ENCODE results near the gene ZNF749. TPM values are rescaled to one million over a fixed set of nuclear protein-coding genes. Genes with fewer than 3 reads are reported as not detected.

ZNF749 gene
- polyA plus RNA-seq, 1 of the 3 experiments (the other 2 are of a cell fraction): 14.9 TPM

DNA sequence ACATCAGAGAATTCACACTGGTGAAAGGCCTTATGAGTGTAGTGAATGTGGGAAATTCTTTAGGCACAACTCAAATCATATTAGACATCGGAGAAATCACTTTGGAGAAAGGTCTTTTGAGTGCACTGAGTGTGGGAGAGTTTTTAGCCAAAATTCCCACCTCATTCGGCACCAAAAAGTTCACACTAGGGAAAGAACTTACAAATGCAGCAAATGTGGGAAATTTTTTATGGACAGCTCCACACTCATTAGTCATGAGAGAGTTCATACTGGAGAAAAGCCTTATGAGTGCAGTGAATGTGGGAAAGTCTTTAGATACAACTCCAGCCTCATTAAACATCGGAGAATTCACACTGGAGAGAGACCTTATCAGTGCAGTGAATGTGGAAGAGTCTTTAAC is 14.1 kb upstream of the ZNF749 start:
- no peaks in the 10 kb centered on the region for H3K27me3 ChIP-seq (ENCODE audit: insufficient read depth)
- no peaks in the 10 kb centered on the region for H3K9me2 ChIP-seq
- no peaks in the 10 kb centered on the region for H4K20me1 ChIP-seq (ENCODE audit: insufficient read depth)
- no peak overlapping the region for H3K4me3 ChIP-seq (ENCODE audit: low read depth in 2 of 2, low read length in 1 of 2)
- H3K9me3 ChIP-seq: no peaks in the 10 kb centered on the region
- DNase-seq: no peak
- H3F3A ChIP-seq (replicated peaks; ENCODE audit: insufficient read depth): no peaks in the 10 kb centered on the region
- H3K4me2 ChIP-seq: no peak overlapping the region
- ChIA-PET POLR2A (no interaction called here), CTCF (no interaction called here)
- H3K79me2 ChIP-seq (ENCODE audit: insufficient read depth): peaks cover 4% of the 10 kb centered on the region; the same call in 1 of the 2 replicates
- H3K4me1 ChIP-seq (ENCODE audit: control insufficient read depth in 1 of 2, insufficient read depth in 2 of 2, low read depth in 1 of 2, low read length in 1 of 2): no peaks in the 10 kb centered on the region
- H3K27ac ChIP-seq (ENCODE audit: low read depth in 2 of 2, low read length in 1 of 2): no peak overlapping the region
- TF ChIP-seq, protein P1, sequence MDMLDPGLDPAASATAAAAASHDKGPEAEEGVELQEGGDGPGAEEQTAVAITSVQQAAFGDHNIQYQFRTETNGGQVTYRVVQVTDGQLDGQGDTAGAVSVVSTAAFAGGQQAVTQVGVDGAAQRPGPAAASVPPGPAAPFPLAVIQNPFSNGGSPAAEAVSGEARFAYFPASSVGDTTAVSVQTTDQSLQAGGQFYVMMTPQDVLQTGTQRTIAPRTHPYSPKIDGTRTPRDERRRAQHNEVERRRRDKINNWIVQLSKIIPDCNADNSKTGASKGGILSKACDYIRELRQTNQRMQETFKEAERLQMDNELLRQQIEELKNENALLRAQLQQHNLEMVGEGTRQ (IDR thresholded peaks at IDR 0.05; ENCODE audit: borderline replicate concordance, low read depth, low read length): no peak
- TF ChIP-seq RAD21 (IDR thresholded peaks at IDR 0.05; ENCODE audit: low read length) (no peak), POLR2AphosphoS5 (IDR thresholded peaks at IDR 0.05; ENCODE audit: low read depth, low read length) (no peak), RXRA (IDR thresholded peaks at IDR 0.05; ENCODE audit: borderline replicate concordance, low read depth) (no peak), RCOR1 (IDR thresholded peaks at IDR 0.05; ENCODE audit: low read length) (no peak), TCF12 (IDR thresholded peaks at IDR 0.05) (no peak), NFIC (IDR thresholded peaks at IDR 0.05; ENCODE audit: borderline replicate concordance) (no peak), GATA2 (CRISPR knock-in tag; IDR thresholded peaks at IDR 0.05) (no peak), FOXJ3 (CRISPR knock-in tag; IDR thresholded peaks at IDR 0.05) (no peak), JUND (IDR thresholded peaks at IDR 0.05) (no peak), SIN3A (IDR thresholded peaks at IDR 0.05; ENCODE audit: borderline replicate concordance, low read depth, low read length) (no peak), EP300 (IDR thresholded peaks at IDR 0.05; ENCODE audit: borderline replicate concordance in 1 of 2, low read depth in 1 of 2, low read length in 1 of 2) (no peak), MEF2A (IDR thresholded peaks at IDR 0.05; ENCODE audit: borderline replicate concordance, low read depth) (no peak), ELF1 (IDR thresholded peaks at IDR 0.05) (no peak), CHD2 (IDR thresholded peaks at IDR 0.05; ENCODE audit: low read length, partially characterized antibody) (no peak)
- TF ChIP-seq, protein P2, sequence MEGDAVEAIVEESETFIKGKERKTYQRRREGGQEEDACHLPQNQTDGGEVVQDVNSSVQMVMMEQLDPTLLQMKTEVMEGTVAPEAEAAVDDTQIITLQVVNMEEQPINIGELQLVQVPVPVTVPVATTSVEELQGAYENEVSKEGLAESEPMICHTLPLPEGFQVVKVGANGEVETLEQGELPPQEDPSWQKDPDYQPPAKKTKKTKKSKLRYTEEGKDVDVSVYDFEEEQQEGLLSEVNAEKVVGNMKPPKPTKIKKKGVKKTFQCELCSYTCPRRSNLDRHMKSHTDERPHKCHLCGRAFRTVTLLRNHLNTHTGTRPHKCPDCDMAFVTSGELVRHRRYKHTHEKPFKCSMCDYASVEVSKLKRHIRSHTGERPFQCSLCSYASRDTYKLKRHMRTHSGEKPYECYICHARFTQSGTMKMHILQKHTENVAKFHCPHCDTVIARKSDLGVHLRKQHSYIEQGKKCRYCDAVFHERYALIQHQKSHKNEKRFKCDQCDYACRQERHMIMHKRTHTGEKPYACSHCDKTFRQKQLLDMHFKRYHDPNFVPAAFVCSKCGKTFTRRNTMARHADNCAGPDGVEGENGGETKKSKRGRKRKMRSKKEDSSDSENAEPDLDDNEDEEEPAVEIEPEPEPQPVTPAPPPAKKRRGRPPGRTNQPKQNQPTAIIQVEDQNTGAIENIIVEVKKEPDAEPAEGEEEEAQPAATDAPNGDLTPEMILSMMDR (IDR thresholded peaks at IDR 0.05): no peak
- TF ChIP-seq, protein P3, sequence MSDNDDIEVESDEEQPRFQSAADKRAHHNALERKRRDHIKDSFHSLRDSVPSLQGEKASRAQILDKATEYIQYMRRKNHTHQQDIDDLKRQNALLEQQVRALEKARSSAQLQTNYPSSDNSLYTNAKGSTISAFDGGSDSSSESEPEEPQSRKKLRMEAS (IDR thresholded peaks at IDR 0.05; ENCODE audit: low read depth): no peak
- TF ChIP-seq, protein P4, sequence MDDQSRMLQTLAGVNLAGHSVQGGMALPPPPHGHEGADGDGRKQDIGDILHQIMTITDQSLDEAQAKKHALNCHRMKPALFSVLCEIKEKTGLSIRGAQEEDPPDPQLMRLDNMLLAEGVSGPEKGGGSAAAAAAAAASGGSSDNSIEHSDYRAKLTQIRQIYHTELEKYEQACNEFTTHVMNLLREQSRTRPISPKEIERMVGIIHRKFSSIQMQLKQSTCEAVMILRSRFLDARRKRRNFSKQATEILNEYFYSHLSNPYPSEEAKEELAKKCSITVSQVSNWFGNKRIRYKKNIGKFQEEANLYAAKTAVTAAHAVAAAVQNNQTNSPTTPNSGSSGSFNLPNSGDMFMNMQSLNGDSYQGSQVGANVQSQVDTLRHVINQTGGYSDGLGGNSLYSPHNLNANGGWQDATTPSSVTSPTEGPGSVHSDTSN (IDR thresholded peaks at IDR 0.05): no peak
- no peak overlapping the region for H2AFZ ChIP-seq (ENCODE audit: low read depth)
- 93% methylated on average over 3 of the region's 3 CpGs for WGBS (ENCODE audit: low lambda C conversion rate)
- H3K9ac ChIP-seq: no peak overlapping the region
- H3K36me3 ChIP-seq (replicated peaks in 1 of 2; ENCODE audit: control insufficient read depth in 1 of 2, insufficient read depth in 2 of 2, low read length in 1 of 2): peaks cover 21 to 50% of the 10 kb centered on the region in 2 experiments

All from SK-N-SH (cell line).